GM23338 (cell line): ENCODE measurements around the gene DDX49. TPM values are rescaled to one million over a fixed set of nuclear protein-coding genes. Genes with fewer than 3 reads are reported as not detected.

ENCODE experiments used
- ATAC-seq: fragments of 200-7000 bp; cut with Tn5 transposase; 3 replicates; pipeline ENCODE4 v1.9.1; 2020
- DNase-seq: peaks from one replicate; pipeline ENCODE4 v3.0.0-alpha.2; 2015; ENCODE audit warnings: low spot score
- H2AFZ ChIP-seq: fragments of 200-600 bp; sonication (generic); 2 replicates; pipeline ENCODE4 v1.8.0; 2016; ENCODE audit warnings: antibody characterized with exemption, mild to moderate bottlenecking, moderate library complexity
- H3F3A ChIP-seq: fragments of 200-600 bp; sonication (generic); replicated peaks from 2 replicates; pipeline ENCODE4 v1.8.0; 2017; ENCODE audit warnings: antibody characterized with exemption, mixed run types, low read depth
- H3K27ac ChIP-seq: fragments of 200-600 bp; sonication (generic); 2 replicates; pipeline ENCODE4 v1.6.1; 2016; ENCODE audit warnings: low read depth
- H3K27me3 ChIP-seq: fragments of 200-600 bp; sonication (generic); 2 replicates; pipeline ENCODE4 v1.8.0; 2016; ENCODE audit warnings: mild to moderate bottlenecking, mixed run types, moderate library complexity; ENCODE audit not compliant: insufficient read depth
- H3K36me3 ChIP-seq: fragments of 200-600 bp; sonication (generic); 2 replicates; pipeline ENCODE4 v1.8.0; 2016; ENCODE audit warnings: mild to moderate bottlenecking; ENCODE audit not compliant: insufficient read depth
- H3K4me1 ChIP-seq: fragments of 200-600 bp; sonication (generic); 2 replicates; pipeline ENCODE4 v1.8.0; 2016; ENCODE audit warnings: mild to moderate bottlenecking, moderate library complexity; ENCODE audit not compliant: insufficient read depth
- H3K4me2 ChIP-seq: fragments of 200-600 bp; sonication (generic); 2 replicates; pipeline ENCODE4 v1.7.1; 2017; ENCODE audit warnings: mixed run types
- H3K4me3 ChIP-seq: fragments of 200-600 bp; sonication (generic); 2 replicates; pipeline ENCODE4 v1.6.1; 2016; ENCODE audit warnings: mixed run types
- H3K79me2 ChIP-seq: fragments of 200-600 bp; sonication (generic); replicated peaks from 2 replicates; pipeline ENCODE4 v1.8.0; 2017; ENCODE audit warnings: mild to moderate bottlenecking; ENCODE audit not compliant: insufficient read depth
- H3K9me2 ChIP-seq: fragments of 200-600 bp; sonication (generic); 2 replicates; pipeline ENCODE4 v1.8.0; 2017; ENCODE audit not compliant: insufficient read depth
- H4K20me1 ChIP-seq: fragments of 200-600 bp; sonication (generic); replicated peaks from 2 replicates; pipeline ENCODE4 v1.8.0; 2017; ENCODE audit warnings: mild to moderate bottlenecking; ENCODE audit not compliant: insufficient read depth
- H3K27ac Mint-ChIP-seq: 2 replicates; pipeline ENCODE4 v1.8.0; 2020; ENCODE audit warnings: inconsistent platforms, mild to moderate bottlenecking, moderate library complexity, mixed read lengths
- H3K27me3 Mint-ChIP-seq: 3 replicates; pipeline ENCODE4 v1.8.0; 2022; ENCODE audit warnings: low read depth, mild to moderate bottlenecking, moderate library complexity, mixed read lengths, inconsistent platforms; ENCODE audit not compliant: insufficient read depth, poor library complexity
- H3K36me3 Mint-ChIP-seq: 3 replicates; pipeline ENCODE4 v1.8.0; 2021; ENCODE audit warnings: low read depth, mild to moderate bottlenecking, inconsistent platforms, moderate library complexity, mixed read lengths
- H3K4me1 Mint-ChIP-seq: 3 replicates; pipeline ENCODE4 v1.8.0; 2020; ENCODE audit warnings: mild to moderate bottlenecking, inconsistent platforms, mixed read lengths
- H3K4me3 Mint-ChIP-seq: 3 replicates; pipeline ENCODE4 v1.8.0; 2021; ENCODE audit warnings: moderate library complexity, mild to moderate bottlenecking, inconsistent platforms, mixed read lengths
- H3K9me3 Mint-ChIP-seq: 3 replicates; pipeline ENCODE4 v1.8.0; 2020; ENCODE audit warnings: moderate library complexity, mild to moderate bottlenecking, inconsistent platforms, mixed read lengths
- CREB1 ChIP-seq: fragments of 250-450 bp; sonication (Bioruptor Pico); IDR thresholded peaks from 2 replicates; pipeline ENCODE4 v1.5.0; 2020; ENCODE audit warnings: low read depth, mild to moderate bottlenecking, moderate library complexity
- EZH2 ChIP-seq: fragments of 200-600 bp; sonication (generic); IDR thresholded peaks from one replicate; pipeline ENCODE4 v1.8.0; 2017; ENCODE audit warnings: antibody characterized with exemption, mild to moderate bottlenecking, low read depth; ENCODE audit not compliant: unreplicated experiment
- NANOG ChIP-seq: IDR thresholded peaks from 2 replicates; pipeline ENCODE4 v1.6.1; 2016; ENCODE audit warnings: antibody characterized with exemption, borderline replicate concordance
- STAT1 ChIP-seq: IDR thresholded peaks from one replicate; pipeline ENCODE4 v1.6.1; 2016; ENCODE audit warnings: antibody characterized with exemption; ENCODE audit not compliant: unreplicated experiment
- ZNF114 ChIP-seq: fragments of 250-450 bp; sonication (Bioruptor Pico); IDR thresholded peaks from 2 replicates; pipeline ENCODE4 v1.5.0; 2020; ENCODE audit warnings: mild to moderate bottlenecking, moderate library complexity
- ZNF331 ChIP-seq: fragments of 250-450 bp; sonication (Bioruptor Pico); IDR thresholded peaks from 2 replicates; pipeline ENCODE4 v1.5.0; 2020; ENCODE audit warnings: low read depth, mild to moderate bottlenecking, moderate library complexity
- polyA plus RNA-seq: library from polyadenylated mRNA; unstranded; fragments of >200 nt; fragmentation: Nextera tagmentation; extraction: Ambion mirVana; gene quantifications from 2 replicates; pipeline ENCODE4 v1.2.1, GENCODE V29; 2016
- total RNA-seq: library from RNA; depleted of rRNA; stranded (reverse); fragments of >200 nt; shearing (Covaris generic); gene quantifications from 2 replicates; pipeline ENCODE4 v1.2.3, GENCODE V29; 2014
- TF ChIP-seq, protein P1 (sequence below): IDR thresholded peaks from one replicate; pipeline ENCODE4 v1.6.1; 2018; ENCODE audit warnings: antibody characterized with exemption; ENCODE audit not compliant: unreplicated experiment
- TF ChIP-seq, protein P2 (sequence below), 2 experiments: fragments of 200-600 bp in 1 of 2; sonication (generic) in 1 of 2; conservative IDR thresholded peaks; 2 replicates each; pipeline versions ENCODE4 v1.5.1 to v1.6.1; 2016 to 2017; ENCODE audit warnings: antibody characterized with exemption in 2 of 2, low read depth in 2 of 2, mild to moderate bottlenecking in 2 of 2, moderate library complexity in 1 of 2
- TF ChIP-seq, protein P3 (sequence below): IDR thresholded peaks from 2 replicates; pipeline ENCODE4 v1.6.1; 2016; ENCODE audit warnings: antibody characterized with exemption

Gene DDX49
- total and polyA plus RNA-seq, 2 experiments from 2014 or later, result 40.2 to 75.3 TPM

DNA sequence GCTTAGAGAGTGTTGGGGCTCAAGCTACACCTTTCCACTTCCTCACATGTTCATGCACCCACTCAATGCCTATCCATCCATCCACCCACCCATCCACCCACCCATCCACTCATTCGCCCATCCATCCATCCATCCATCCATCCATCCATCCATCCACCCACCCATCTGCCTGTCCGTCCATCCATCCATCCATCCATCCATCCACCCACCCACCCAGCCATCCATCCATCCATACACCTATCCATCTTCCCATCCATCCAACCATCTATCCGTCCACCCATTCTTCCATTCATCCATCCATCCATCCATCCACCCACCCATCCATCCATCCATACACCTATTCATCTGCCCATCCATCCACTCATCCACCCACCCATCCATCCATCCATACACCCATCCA, 34.6 kb downstream of the DDX49 start (continued):
- TF ChIP-seq, protein P1, sequence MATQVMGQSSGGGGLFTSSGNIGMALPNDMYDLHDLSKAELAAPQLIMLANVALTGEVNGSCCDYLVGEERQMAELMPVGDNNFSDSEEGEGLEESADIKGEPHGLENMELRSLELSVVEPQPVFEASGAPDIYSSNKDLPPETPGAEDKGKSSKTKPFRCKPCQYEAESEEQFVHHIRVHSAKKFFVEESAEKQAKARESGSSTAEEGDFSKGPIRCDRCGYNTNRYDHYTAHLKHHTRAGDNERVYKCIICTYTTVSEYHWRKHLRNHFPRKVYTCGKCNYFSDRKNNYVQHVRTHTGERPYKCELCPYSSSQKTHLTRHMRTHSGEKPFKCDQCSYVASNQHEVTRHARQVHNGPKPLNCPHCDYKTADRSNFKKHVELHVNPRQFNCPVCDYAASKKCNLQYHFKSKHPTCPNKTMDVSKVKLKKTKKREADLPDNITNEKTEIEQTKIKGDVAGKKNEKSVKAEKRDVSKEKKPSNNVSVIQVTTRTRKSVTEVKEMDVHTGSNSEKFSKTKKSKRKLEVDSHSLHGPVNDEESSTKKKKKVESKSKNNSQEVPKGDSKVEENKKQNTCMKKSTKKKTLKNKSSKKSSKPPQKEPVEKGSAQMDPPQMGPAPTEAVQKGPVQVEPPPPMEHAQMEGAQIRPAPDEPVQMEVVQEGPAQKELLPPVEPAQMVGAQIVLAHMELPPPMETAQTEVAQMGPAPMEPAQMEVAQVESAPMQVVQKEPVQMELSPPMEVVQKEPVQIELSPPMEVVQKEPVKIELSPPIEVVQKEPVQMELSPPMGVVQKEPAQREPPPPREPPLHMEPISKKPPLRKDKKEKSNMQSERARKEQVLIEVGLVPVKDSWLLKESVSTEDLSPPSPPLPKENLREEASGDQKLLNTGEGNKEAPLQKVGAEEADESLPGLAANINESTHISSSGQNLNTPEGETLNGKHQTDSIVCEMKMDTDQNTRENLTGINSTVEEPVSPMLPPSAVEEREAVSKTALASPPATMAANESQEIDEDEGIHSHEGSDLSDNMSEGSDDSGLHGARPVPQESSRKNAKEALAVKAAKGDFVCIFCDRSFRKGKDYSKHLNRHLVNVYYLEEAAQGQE, result no peak
- TF ChIP-seq STAT1 (no peak), NANOG (no peak)

DNA sequence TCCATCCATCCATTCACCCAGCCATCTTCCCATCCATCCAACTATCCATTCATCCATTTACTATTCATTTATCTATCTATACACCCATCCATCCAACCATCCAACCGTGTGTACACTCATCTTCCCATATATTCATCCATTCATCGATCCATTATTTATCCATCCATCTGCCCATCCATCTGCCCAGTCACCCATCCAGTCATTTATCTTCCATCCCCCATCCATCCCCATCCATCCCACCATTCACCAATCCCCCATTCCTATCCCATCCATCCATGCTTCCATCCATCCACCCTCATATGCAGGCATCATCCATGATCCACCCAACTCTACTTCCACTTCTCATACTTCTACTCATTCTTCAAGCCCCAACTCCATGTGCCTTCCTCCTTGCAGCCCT, 35.5 kb downstream of the DDX49 start:
- Histone ChIP-seq H4K20me1 (no peaks in the 10 kb centered on the region), H3F3A (no peaks in the 10 kb centered on the region), H3K4me2 (no peak overlapping the region), H3K79me2 (no peaks in the 10 kb centered on the region), H3K36me3 (no peaks in the 10 kb centered on the region), H3K27me3 (no peaks in the 10 kb centered on the region), H3K9me2 (no peaks in the 10 kb centered on the region), H3K4me3 (no peak overlapping the region), H3K27ac (no peak overlapping the region), H3K4me1 (no peaks in the 10 kb centered on the region), H2AFZ (no peak overlapping the region)
- ATAC-seq (no peak), DNase-seq (no peak)
- H3K36me3 Mint-ChIP-seq, result peaks cover 3% of the 10 kb centered on the region; the same call in 1 of the 3 replicates
- H3K27me3 Mint-ChIP-seq, result peaks cover 6% of the 10 kb centered on the region
- no peak for TF ChIP-seq EZH2
- no peak for TF ChIP-seq NANOG
- TF ChIP-seq, protein P2, sequence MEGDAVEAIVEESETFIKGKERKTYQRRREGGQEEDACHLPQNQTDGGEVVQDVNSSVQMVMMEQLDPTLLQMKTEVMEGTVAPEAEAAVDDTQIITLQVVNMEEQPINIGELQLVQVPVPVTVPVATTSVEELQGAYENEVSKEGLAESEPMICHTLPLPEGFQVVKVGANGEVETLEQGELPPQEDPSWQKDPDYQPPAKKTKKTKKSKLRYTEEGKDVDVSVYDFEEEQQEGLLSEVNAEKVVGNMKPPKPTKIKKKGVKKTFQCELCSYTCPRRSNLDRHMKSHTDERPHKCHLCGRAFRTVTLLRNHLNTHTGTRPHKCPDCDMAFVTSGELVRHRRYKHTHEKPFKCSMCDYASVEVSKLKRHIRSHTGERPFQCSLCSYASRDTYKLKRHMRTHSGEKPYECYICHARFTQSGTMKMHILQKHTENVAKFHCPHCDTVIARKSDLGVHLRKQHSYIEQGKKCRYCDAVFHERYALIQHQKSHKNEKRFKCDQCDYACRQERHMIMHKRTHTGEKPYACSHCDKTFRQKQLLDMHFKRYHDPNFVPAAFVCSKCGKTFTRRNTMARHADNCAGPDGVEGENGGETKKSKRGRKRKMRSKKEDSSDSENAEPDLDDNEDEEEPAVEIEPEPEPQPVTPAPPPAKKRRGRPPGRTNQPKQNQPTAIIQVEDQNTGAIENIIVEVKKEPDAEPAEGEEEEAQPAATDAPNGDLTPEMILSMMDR (conservative IDR thresholded peaks at IDR 0.05; ENCODE audit: low read depth in 2 of 2), result no peak
- TF ChIP-seq ZNF331 (CRISPR knock-in tag), result no peak
- TF ChIP-seq, protein P1, result no peak
- TF ChIP-seq, protein P3, sequence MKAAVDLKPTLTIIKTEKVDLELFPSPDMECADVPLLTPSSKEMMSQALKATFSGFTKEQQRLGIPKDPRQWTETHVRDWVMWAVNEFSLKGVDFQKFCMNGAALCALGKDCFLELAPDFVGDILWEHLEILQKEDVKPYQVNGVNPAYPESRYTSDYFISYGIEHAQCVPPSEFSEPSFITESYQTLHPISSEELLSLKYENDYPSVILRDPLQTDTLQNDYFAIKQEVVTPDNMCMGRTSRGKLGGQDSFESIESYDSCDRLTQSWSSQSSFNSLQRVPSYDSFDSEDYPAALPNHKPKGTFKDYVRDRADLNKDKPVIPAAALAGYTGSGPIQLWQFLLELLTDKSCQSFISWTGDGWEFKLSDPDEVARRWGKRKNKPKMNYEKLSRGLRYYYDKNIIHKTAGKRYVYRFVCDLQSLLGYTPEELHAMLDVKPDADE, result no peak
- TF ChIP-seq STAT1, result no peak
- TF ChIP-seq CREB1 (CRISPR knock-in tag), result no peak
- no peak for TF ChIP-seq ZNF114
- peaks cover 4% of the 10 kb centered on the region; the same call in 1 of the 3 replicates for H3K9me3 Mint-ChIP-seq
- H3K4me1 Mint-ChIP-seq, result no peaks in the 10 kb centered on the region
- no peak overlapping the region for H3K4me3 Mint-ChIP-seq
- H3K27ac Mint-ChIP-seq, result no peak overlapping the region
